ENCODE data around the gene ADSS1. TPM values are rescaled to one million over a fixed set of nuclear protein-coding genes. Genes with fewer than 3 reads are reported as not detected.

ADSS1 gene
- polyA plus RNA-seq, 4 donors, result 3.6 to 12.7 (median 6.3) TPM

- Histone ChIP-seq H3K4me1 (ENCODE audit: control insufficient read depth in 3 of 3, insufficient read depth in 2 of 3, low read depth in 1 of 3, low read length in 2 of 3) (peaks cover 0 to 9% (median 2%) of the 10 kb centered on the region in 3 donors), H3K4me3 (ENCODE audit: low read depth in 1 of 3, low read length in 3 of 3) (no peak overlapping the region), H3K27me3 (ENCODE audit: control insufficient read depth in 3 of 3, insufficient read depth in 3 of 3, low read length in 3 of 3) (no peaks in the 10 kb centered on the region), H3K9me3 (ENCODE audit: control insufficient read depth in 2 of 2, insufficient read depth in 1 of 2, low read depth in 1 of 2, low read length in 1 of 2) (no peaks in the 10 kb centered on the region), H3K36me3 (ENCODE audit: control insufficient read depth in 3 of 3, insufficient read depth in 2 of 3, low read depth in 1 of 3, low read length in 3 of 3) (no peaks in the 10 kb centered on the region), H3K27ac (ENCODE audit: low read depth in 1 of 3, low read length in 2 of 3) (no peak overlapping the region)
- no peak for FAIRE-seq
- no peak for DNase-seq
- WGBS, 3 donors, result 80 to 88% (median 82%) methylated on average over 5 to 16 of the region's 16 CpGs
These were observed 5.8 kb downstream of the ADSS1 start for GRCh38 chr14:104729835-104730181.

DNA sequence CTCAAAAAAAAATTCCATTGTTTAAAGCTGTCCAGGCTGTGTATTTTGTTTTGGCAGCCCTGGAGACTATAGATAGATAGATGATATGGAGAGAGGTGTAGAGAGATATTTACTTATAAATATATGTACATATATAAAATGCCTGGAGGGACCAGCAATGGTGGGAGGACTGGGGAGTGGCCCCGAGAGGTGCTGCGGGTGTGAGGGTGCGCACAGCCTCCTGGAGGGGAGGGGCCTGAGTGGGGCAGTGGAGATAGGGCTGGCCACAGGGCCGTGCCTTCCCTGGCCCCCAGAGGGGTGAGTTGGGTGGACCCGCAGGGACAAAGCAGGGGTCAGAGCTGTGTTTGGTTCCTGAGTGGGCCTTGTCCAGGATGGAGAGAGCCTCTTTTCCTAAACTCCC lies 6.5 kb downstream of the ADSS1 start:
- peaks cover 0 to 2% (median 2%) of the 10 kb centered on the region in 3 donors for H3K4me1 ChIP-seq (ENCODE audit: control insufficient read depth in 3 of 3, insufficient read depth in 2 of 3, low read depth in 1 of 3, low read length in 2 of 3)
- no peaks in the 10 kb centered on the region for H3K27me3 ChIP-seq (ENCODE audit: control insufficient read depth in 3 of 3, insufficient read depth in 3 of 3, low read length in 3 of 3)
- H3K4me3 ChIP-seq (ENCODE audit: low read depth in 1 of 3, low read length in 3 of 3), result no peak overlapping the region
- WGBS, 3 donors, result 74 to 88% (median 84%) methylated on average over 4 to 5 of the region's 5 CpGs
- H3K36me3 ChIP-seq (ENCODE audit: control insufficient read depth in 3 of 3, insufficient read depth in 2 of 3, low read depth in 1 of 3, low read length in 3 of 3), result no peaks in the 10 kb centered on the region
- no peak for DNase-seq
- no peak overlapping the region for H3K27ac ChIP-seq (ENCODE audit: low read depth in 1 of 3, low read length in 2 of 3)
- H3K9me3 ChIP-seq (ENCODE audit: control insufficient read depth in 2 of 2, insufficient read depth in 1 of 2, low read depth in 1 of 2, low read length in 1 of 2), result no peaks in the 10 kb centered on the region
- FAIRE-seq, result no peak

- WGBS, 3 donors, result 87 to 95% (median 91%) methylated on average over 18 of the region's 18 CpGs
- FAIRE-seq, result no peak
- Histone ChIP-seq H3K9me3 (ENCODE audit: control insufficient read depth in 2 of 2, insufficient read depth in 1 of 2, low read depth in 1 of 2, low read length in 1 of 2) (no peaks in the 10 kb centered on the region), H3K4me3 (ENCODE audit: low read depth in 1 of 3, low read length in 3 of 3) (no peak overlapping the region), H3K27me3 (ENCODE audit: control insufficient read depth in 3 of 3, insufficient read depth in 3 of 3, low read length in 3 of 3) (no peaks in the 10 kb centered on the region), H3K27ac (ENCODE audit: low read depth in 1 of 3, low read length in 2 of 3) (no peak overlapping the region), H3K36me3 (ENCODE audit: control insufficient read depth in 3 of 3, insufficient read depth in 2 of 3, low read depth in 1 of 3, low read length in 3 of 3) (no peaks in the 10 kb centered on the region), H3K4me1 (ENCODE audit: control insufficient read depth in 3 of 3, insufficient read depth in 2 of 3, low read depth in 1 of 3, low read length in 2 of 3) (peaks cover 0 to 2% (median 0%) of the 10 kb centered on the region in 3 donors)
- no peak for DNase-seq
These were observed 7.6 kb downstream of the ADSS1 start for GRCh38 chr14:104731320-104732294.

DNA sequence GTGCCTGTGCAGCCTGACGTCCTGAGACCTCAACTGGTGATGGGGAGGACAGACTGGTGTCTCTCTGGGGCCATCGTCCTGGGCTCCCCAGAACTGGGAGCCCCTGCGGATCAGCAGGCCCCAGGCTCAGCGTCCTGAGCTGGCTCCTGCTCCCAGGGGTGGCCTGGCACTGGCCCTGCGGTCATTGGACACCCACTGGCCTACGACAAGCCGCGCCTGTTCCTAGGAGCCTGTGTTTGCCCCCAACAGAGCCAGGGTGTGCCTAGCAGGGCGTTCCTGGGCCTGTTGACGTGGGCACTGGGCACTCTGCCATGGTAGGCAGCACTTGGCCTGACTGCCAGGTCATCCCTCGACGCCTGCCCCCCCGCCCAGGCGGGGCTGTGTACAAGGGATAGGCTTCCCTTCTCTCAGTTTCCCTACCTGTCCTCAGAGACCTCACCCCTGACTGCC lies 8.4 kb downstream of the ADSS1 start:
- Histone ChIP-seq H3K4me3 (ENCODE audit: low read depth in 1 of 3, low read length in 3 of 3) (no peak overlapping the region), H3K36me3 (ENCODE audit: control insufficient read depth in 3 of 3, insufficient read depth in 2 of 3, low read depth in 1 of 3, low read length in 3 of 3) (peaks cover 0 to under 1% (median 0%) of the 10 kb centered on the region in 3 donors), H3K27ac (ENCODE audit: low read depth in 1 of 3, low read length in 2 of 3) (no peak overlapping the region), H3K4me1 (ENCODE audit: control insufficient read depth in 3 of 3, insufficient read depth in 2 of 3, low read depth in 1 of 3, low read length in 2 of 3) (peaks cover 0 to 2% (median 0%) of the 10 kb centered on the region in 3 donors), H3K9me3 (ENCODE audit: control insufficient read depth in 2 of 2, insufficient read depth in 1 of 2, low read depth in 1 of 2, low read length in 1 of 2) (no peaks in the 10 kb centered on the region), H3K27me3 (ENCODE audit: control insufficient read depth in 3 of 3, insufficient read depth in 3 of 3, low read length in 3 of 3) (no peaks in the 10 kb centered on the region)
- WGBS, 3 donors, result 16 to 61% (median 35%) methylated on average over 14 of the region's 14 CpGs
- FAIRE-seq (no peak), DNase-seq (peak in 1 of 2 donors; percentile 86)

- DNase-seq (peak in 1 of 2 donors; percentile 70), FAIRE-seq (no peak)
- no peaks in the 10 kb centered on the region for H3K9me3 ChIP-seq (ENCODE audit: control insufficient read depth in 2 of 2, insufficient read depth in 1 of 2, low read depth in 1 of 2, low read length in 1 of 2)
- H3K4me3 ChIP-seq (ENCODE audit: low read depth in 1 of 3, low read length in 3 of 3), result no peak overlapping the region
- H3K4me1 ChIP-seq (ENCODE audit: control insufficient read depth in 3 of 3, insufficient read depth in 2 of 3, low read depth in 1 of 3, low read length in 2 of 3), result peaks cover 0 to 2% (median 0%) of the 10 kb centered on the region in 3 donors
- 48 to 78% (median 67%) methylated on average over 23 of the region's 23 CpGs for WGBS, 3 donors
- no peak overlapping the region for H3K27ac ChIP-seq (ENCODE audit: low read depth in 1 of 3, low read length in 2 of 3)
- H3K36me3 ChIP-seq (ENCODE audit: control insufficient read depth in 3 of 3, insufficient read depth in 2 of 3, low read depth in 1 of 3, low read length in 3 of 3), result peaks cover 0 to 2% (median 0%) of the 10 kb centered on the region in 3 donors
- no peaks in the 10 kb centered on the region for H3K27me3 ChIP-seq (ENCODE audit: control insufficient read depth in 3 of 3, insufficient read depth in 3 of 3, low read length in 3 of 3)
These were observed 9.1 kb downstream of the ADSS1 start for GRCh38 chr14:104732931-104733681.

GRCh38 chr14:104734051-104734587 lies 10.1 kb downstream of the ADSS1 start:
- Histone ChIP-seq H3K9me3 (ENCODE audit: control insufficient read depth in 2 of 2, insufficient read depth in 1 of 2, low read depth in 1 of 2, low read length in 1 of 2) (no peaks in the 10 kb centered on the region), H3K27ac (ENCODE audit: low read depth in 1 of 3, low read length in 2 of 3) (no peak overlapping the region), H3K4me3 (ENCODE audit: low read depth in 1 of 3, low read length in 3 of 3) (no peak overlapping the region), H3K27me3 (ENCODE audit: control insufficient read depth in 3 of 3, insufficient read depth in 3 of 3, low read length in 3 of 3) (no peaks in the 10 kb centered on the region), H3K36me3 (ENCODE audit: control insufficient read depth in 3 of 3, insufficient read depth in 2 of 3, low read depth in 1 of 3, low read length in 3 of 3) (peaks cover 0 to 4% (median 0%) of the 10 kb centered on the region in 3 donors), H3K4me1 (ENCODE audit: control insufficient read depth in 3 of 3, insufficient read depth in 2 of 3, low read depth in 1 of 3, low read length in 2 of 3) (peaks cover 0 to 2% (median 0%) of the 10 kb centered on the region in 3 donors)
- 78 to 82% (median 81%) methylated on average over 6 of the region's 6 CpGs for WGBS, 3 donors
- FAIRE-seq, result no peak
- no peak for DNase-seq

GRCh38 chr14:104734601-104734990 lies 10.6 kb downstream of the ADSS1 start:
- Histone ChIP-seq H3K27ac (ENCODE audit: low read depth in 1 of 3, low read length in 2 of 3) (no peak overlapping the region), H3K9me3 (ENCODE audit: control insufficient read depth in 2 of 2, insufficient read depth in 1 of 2, low read depth in 1 of 2, low read length in 1 of 2) (no peaks in the 10 kb centered on the region), H3K4me1 (ENCODE audit: control insufficient read depth in 3 of 3, insufficient read depth in 2 of 3, low read depth in 1 of 3, low read length in 2 of 3) (peaks cover 0 to 2% (median 0%) of the 10 kb centered on the region in 3 donors), H3K27me3 (ENCODE audit: control insufficient read depth in 3 of 3, insufficient read depth in 3 of 3, low read length in 3 of 3) (no peaks in the 10 kb centered on the region), H3K4me3 (ENCODE audit: low read depth in 1 of 3, low read length in 3 of 3) (no peak overlapping the region), H3K36me3 (ENCODE audit: control insufficient read depth in 3 of 3, insufficient read depth in 2 of 3, low read depth in 1 of 3, low read length in 3 of 3) (peaks cover 0 to 5% (median 0%) of the 10 kb centered on the region in 3 donors)
- FAIRE-seq (no peak), DNase-seq (no peak)
- 88 to 89% (median 88%) methylated on average over 9 of the region's 9 CpGs for WGBS, 3 donors

Data from small intestine (tissue), 7 donors.